Upper lobe of right lung (tissue), 1 donor: ENCODE results near the gene CRYL1. TPM values are rescaled to one million over a fixed set of nuclear protein-coding genes. Genes with fewer than 3 reads are reported as not detected.

Experiments
- ATAC-seq: fragments of 200-7000 bp; cut with Tn5 transposase; one replicate; pipeline ENCODE4 v1.9.1; 2020; ENCODE audit warnings: mild to moderate bottlenecking, moderate library complexity
- DNase-seq: peaks from one replicate; pipeline ENCODE4 v3.0.0-alpha.2; 2020
- H3K27ac ChIP-seq: fragments of 200-600 bp; one replicate; pipeline ENCODE4 v1.8.0; 2022
- H3K27me3 ChIP-seq: fragments of 200-600 bp; one replicate; pipeline ENCODE4 v1.8.0; 2022; ENCODE audit warnings: mild to moderate bottlenecking
- H3K36me3 ChIP-seq: fragments of 200-600 bp; one replicate; pipeline ENCODE4 v1.8.0; 2022
- H3K4me1 ChIP-seq: fragments of 200-600 bp; one replicate; pipeline ENCODE4 v1.8.0; 2022
- H3K4me3 ChIP-seq: fragments of 200-600 bp; one replicate; pipeline ENCODE4 v1.8.0; 2022; ENCODE audit warnings: mild to moderate bottlenecking
- H3K9me3 ChIP-seq: fragments of 200-600 bp; one replicate; pipeline ENCODE4 v1.8.0; 2022
- CTCF ChIP-seq: fragments of 200-600 bp; IDR thresholded peaks from one replicate; pipeline ENCODE4 v1.8.0; 2022; ENCODE audit warnings: antibody characterized with exemption
- intact Hi-C: fragments of 100-400 bp; cut with DNase I; formaldehyde crosslinking; loops from one replicate; pipeline ENCODE4 v1.11.0; 2022
- total RNA-seq: library from RNA; stranded (reverse); fragmentation: NEBNext Ultra II Directional; extraction: Animal tissue kit (Norgen Biotek cat#: 25700); gene quantifications from one replicate; pipeline ENCODE4 v1.2.1, GENCODE V29; 2021
- donor health status: DM: no; HTN: yes; CAD: no; lungs with severe emphysema.

CRYL1 gene
- total RNA-seq, 1 donor from 2014 or later, result 28.5 TPM

GRCh38 chr13:20387006-20387405, 138.7 kb downstream of the CRYL1 start:
- no peak for TF ChIP-seq CTCF
- Histone ChIP-seq H3K4me3 (no peak overlapping the region), H3K36me3 (no peaks in the 10 kb centered on the region), H3K9me3 (no peaks in the 10 kb centered on the region), H3K27me3 (no peaks in the 10 kb centered on the region), H3K27ac (no peak overlapping the region), H3K4me1 (peaks cover 7% of the 10 kb centered on the region)
- ATAC-seq (no peak), DNase-seq (no peak)
- intact Hi-C loops, result no loop called here

GRCh38 chr13:20383058-20383457, 142.6 kb downstream of the CRYL1 start:
- H3K27me3 ChIP-seq, result no peaks in the 10 kb centered on the region
- no peaks in the 10 kb centered on the region for H3K36me3 ChIP-seq
- intact Hi-C loops, result no loop called here
- TF ChIP-seq CTCF, result no peak
- no peak for ATAC-seq
- H3K27ac ChIP-seq, result no peak overlapping the region
- no peaks in the 10 kb centered on the region for H3K9me3 ChIP-seq
- peaks cover 6% of the 10 kb centered on the region for H3K4me1 ChIP-seq
- no peak for DNase-seq
- no peak overlapping the region for H3K4me3 ChIP-seq

- Histone ChIP-seq H3K9me3 (no peaks in the 10 kb centered on the region), H3K4me1 (no peaks in the 10 kb centered on the region), H3K27me3 (no peaks in the 10 kb centered on the region), H3K4me3 (no peak overlapping the region), H3K27ac (no peak overlapping the region), H3K36me3 (no peaks in the 10 kb centered on the region)
- DNase-seq, result no peak
- intact Hi-C loops, result no loop called here
- ATAC-seq, result no peak
- TF ChIP-seq CTCF, result no peak
These were observed 144.3 kb downstream of the CRYL1 start for GRCh38 chr13:20381401-20381800.

- Histone ChIP-seq H3K4me1 (no peaks in the 10 kb centered on the region), H3K27me3 (no peaks in the 10 kb centered on the region), H3K27ac (no peak overlapping the region), H3K4me3 (no peak overlapping the region), H3K9me3 (no peaks in the 10 kb centered on the region), H3K36me3 (no peaks in the 10 kb centered on the region)
- DNase-seq (no peak), ATAC-seq (peak; percentile 14)
- no peak for TF ChIP-seq CTCF
- intact Hi-C loops, result no loop called here
These were observed 146.9 kb downstream of the CRYL1 start for GRCh38 chr13:20378721-20379120.

- DNase-seq, result no peak
- no peaks in the 10 kb centered on the region for H3K9me3 ChIP-seq
- intact Hi-C loops, result no loop called here
- no peaks in the 10 kb centered on the region for H3K4me1 ChIP-seq
- H3K4me3 ChIP-seq, result no peak overlapping the region
- H3K27me3 ChIP-seq, result no peaks in the 10 kb centered on the region
- no peak for TF ChIP-seq CTCF
- ATAC-seq, result no peak
- no peak overlapping the region for H3K27ac ChIP-seq
- no peaks in the 10 kb centered on the region for H3K36me3 ChIP-seq
These were observed 147.9 kb downstream of the CRYL1 start for GRCh38 chr13:20377720-20378119.

- no peak for TF ChIP-seq CTCF
- DNase-seq, result no peak
- no peak for ATAC-seq
- intact Hi-C loops, result no loop called here
- Histone ChIP-seq H3K36me3 (no peaks in the 10 kb centered on the region), H3K27me3 (no peaks in the 10 kb centered on the region), H3K4me1 (no peaks in the 10 kb centered on the region), H3K9me3 (no peaks in the 10 kb centered on the region), H3K4me3 (no peak overlapping the region), H3K27ac (no peak overlapping the region)
These were observed 149.8 kb downstream of the CRYL1 start for GRCh38 chr13:20375871-20376270.
